GM21717 (cell line): ENCODE measurements around the gene ZNF445.
A peak's percentile ranks its signal among the peaks of the same experiment; 100 is the strongest.
"Not testable (repeated sequence)": the region's sequence is repeated elsewhere in the genome, so short reads cannot be mapped to it uniquely, and the experiment has no call there.

ENCODE experiments used
- ATAC-seq: cut with Tn5 transposase; IDR thresholded peaks from one replicate; pipeline ENCODE4 v1.9.1; 2021; ENCODE audit warnings: mild to moderate bottlenecking, moderate library complexity; ENCODE audit not compliant: unreplicated experiment

ZNF445 gene

GRCh38 chr3:44476963-44477311, 533 bp downstream of the ZNF445 start:
- ATAC-seq, result no peak

- no peak for ATAC-seq
Observed at GRCh38 chr3:44476181-44476611, 1.3 kb downstream of the ZNF445 start.

- ATAC-seq, result not testable (repeated sequence)
Observed at GRCh38 chr3:44474886-44475285, 2.6 kb downstream of the ZNF445 start.

DNA sequence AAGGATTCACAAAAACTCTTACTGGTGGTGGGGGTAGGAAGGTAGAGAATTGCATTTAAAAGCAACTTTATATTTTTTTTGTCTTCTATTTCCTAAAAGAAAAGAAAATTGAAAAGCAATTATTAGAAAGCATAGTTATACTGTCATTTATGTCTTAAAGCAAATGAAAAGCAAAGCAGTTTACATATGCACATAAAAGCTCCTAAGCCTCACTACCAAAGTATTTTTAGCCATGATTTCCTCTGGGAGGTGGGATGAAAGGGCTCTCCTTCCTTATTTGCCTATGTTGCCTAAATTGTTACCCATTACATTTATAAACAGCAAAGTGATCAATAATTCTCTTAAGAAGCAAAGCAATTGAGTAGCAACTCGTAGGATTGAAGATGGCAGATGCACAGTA, 7.0 kb downstream of the ZNF445 start:
- ATAC-seq, result no peak

DNA sequence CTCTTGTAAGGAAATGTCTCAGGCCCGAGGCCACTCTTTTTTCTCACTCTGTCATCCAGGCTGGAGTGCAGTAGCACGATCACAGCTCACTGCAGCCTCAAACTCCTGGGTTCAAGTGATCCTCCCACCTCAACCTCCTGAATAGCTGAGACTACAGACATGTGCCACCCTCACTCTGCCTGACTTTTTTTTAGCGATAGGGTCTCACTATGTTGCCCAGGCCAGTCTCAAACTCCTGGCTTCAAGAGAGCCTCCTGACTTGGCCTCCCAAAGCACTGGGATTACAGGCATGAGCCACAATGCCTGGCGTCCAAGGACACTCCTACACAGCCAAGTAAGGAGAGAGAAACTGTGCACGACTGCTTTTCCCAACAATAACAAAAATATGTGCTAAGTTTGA, 7.6 kb downstream of the ZNF445 start:
- ATAC-seq, result no peak

- no peak for ATAC-seq
Observed at GRCh38 chr3:44468572-44469520, 8.6 kb downstream of the ZNF445 start.

GRCh38 chr3:44468099-44468537, 9.4 kb downstream of the ZNF445 start:
- not testable (repeated sequence) for ATAC-seq

DNA sequence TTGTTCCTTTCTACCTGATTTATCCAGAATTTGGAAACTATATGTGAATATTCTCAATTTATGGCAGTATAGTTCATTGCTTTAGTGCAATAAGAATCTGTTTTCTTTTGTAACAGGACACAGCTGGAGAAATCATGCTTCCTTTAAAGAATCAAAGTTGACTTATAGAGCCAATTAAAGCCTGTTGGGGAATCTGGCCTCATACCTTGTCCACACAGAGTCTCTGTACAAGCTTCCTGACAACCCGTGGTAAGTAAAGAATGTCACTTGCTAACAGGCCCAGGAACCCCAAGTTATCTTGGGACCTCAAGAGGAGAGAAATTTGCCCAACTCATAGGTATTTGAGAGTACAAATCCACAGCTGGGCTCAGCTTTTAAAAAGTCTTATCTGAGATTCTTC, 10.2 kb downstream of the ZNF445 start:
- ATAC-seq, result no peak

GRCh38 chr3:44464920-44465319, 12.6 kb downstream of the ZNF445 start:
- ATAC-seq, result not testable (repeated sequence)

DNA sequence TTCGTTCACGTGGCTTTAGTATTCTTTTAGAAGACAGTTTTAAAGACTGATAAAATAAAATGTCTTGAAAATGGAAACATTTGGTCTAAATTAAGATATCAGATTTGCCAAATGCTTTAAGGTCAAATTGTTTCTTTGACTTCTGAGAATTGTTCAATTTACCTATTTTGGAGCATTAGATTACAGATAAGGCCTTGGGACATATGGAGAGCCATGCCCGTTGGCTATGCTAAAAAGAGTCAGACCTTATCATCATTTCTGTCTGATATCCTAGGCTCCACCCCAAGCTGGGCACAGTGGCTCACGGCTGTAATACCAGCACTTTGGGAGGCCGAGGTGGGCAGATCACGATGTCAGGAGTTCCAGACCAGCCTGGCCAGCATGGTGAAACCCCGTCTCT, 13.0 kb downstream of the ZNF445 start:
- no peak for ATAC-seq

DNA sequence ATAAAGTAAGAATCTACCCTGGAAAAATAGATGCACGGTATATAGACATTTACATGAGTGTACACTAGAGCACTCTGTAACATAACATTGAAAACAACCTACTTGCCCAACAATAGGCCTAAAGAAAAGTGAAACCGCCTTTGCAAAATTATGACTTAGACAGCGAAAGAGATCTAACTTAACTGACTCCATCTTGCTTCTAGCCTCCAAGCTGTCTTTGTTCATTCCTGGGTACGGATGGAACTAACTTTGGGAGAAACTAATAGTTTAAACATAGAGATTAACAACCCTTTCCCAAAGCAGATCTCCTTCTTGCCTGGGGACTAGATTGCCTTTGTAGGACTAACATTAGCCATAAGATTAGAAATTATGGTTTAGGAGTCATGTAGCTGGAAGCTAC, 17.4 kb downstream of the ZNF445 start:
- ATAC-seq, result not testable (repeated sequence)

DNA sequence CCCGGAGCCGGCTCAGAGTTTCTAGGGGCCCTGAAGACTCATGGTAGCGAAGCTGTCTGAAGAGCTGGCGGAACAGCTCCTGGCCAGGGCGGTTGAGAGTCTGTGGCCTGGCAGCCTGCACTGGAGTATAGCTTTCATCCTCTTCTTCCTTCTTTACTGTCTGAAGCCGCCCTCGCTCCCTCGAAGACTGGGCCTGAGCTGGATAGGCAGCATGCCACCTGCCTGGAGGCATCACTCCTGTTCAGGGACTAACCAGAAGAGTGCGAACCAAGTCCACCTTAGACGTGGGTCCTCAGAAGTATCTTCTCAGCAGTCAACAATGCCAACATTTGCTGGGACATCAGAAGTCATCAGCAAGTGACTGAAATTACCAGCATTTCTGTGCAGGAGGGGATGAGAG, 22.2 kb downstream of the ZNF445 start:
- no peak for ATAC-seq

DNA sequence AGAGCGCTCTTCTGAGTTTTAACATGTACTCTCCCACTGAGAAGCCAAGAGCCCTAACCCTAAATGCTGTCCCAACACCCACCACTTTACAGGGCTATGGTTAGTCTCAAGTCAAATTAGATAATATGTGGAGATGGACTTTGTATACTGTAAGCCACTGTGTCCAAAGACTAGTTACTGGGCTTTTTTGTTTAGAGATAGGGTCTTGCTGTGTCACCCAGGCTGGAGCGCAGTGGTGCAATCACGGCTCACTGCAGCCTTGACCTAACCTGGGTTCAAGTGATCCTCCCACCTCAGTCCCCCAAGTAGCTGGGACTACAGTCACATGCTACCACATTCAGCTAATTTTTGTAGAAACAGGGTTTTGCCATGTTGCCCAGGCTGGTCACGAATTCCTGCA, 23.2 kb downstream of the ZNF445 start:
- no peak for ATAC-seq

- no peak for ATAC-seq
Observed at GRCh38 chr3:44451441-44451840, 26.0 kb downstream of the ZNF445 start.

GRCh38 chr3:44446929-44447328, 30.5 kb downstream of the ZNF445 start:
- no peak for ATAC-seq

DNA sequence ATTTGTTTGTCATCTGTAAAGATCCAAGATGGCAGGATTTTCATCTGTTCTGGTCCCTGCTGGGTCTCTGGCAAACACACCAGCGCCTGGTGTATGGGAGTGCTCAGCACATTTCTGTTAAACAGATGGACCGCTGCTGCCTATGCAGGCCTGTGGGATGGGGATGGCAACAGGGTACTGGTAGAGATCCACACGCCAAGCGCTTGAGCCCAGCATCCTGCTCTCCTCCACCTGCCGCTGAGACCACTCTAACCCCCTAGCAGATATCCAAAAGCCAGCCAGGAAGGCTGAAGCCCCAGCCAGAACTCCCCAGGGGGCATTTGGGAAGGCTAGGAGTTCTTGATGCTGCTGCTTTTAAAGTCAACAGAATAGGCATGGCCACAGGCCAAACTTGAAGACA, 31.7 kb downstream of the ZNF445 start:
- ATAC-seq, result no peak

DNA sequence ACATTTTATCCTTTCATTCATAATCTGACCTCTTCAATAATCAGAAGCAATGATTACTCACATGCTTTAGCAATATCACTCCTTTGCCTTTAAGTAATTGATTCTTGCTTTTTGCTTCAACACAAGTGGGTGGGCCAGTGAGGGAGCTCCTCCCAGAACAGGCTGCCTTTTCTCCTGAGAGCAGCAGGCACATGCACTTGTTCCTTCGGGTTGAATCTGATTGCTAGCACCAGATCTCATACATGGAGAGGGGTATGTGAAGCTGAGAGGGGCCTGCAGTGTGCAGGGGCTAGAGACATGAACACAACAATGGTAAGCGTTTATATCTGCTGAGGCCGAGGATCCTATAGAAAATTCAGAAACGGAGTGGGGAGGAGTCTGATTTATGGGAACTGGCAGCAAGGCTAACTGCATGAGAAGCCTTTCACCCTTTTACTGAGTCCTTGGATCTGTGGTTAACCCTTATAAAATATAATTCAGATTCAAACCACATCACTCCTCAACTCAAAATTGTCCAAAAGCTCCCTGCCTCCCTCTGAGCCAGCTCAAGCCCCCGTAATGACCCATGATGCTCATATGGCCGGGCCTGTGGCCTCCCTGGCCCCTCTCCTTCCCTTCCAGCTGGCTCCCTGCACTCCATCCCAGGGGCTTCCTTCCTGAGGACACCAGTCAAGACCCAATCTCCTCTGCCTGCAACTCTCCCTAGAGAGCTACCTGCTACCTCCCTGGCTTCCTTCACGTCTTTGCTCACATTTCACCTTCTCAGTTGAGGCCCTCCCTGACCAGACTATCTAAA, 32.4 kb downstream of the ZNF445 start:
- ATAC-seq, result no peak

GRCh38 chr3:44444437-44444836, 33.0 kb downstream of the ZNF445 start:
- ATAC-seq, result no peak

DNA sequence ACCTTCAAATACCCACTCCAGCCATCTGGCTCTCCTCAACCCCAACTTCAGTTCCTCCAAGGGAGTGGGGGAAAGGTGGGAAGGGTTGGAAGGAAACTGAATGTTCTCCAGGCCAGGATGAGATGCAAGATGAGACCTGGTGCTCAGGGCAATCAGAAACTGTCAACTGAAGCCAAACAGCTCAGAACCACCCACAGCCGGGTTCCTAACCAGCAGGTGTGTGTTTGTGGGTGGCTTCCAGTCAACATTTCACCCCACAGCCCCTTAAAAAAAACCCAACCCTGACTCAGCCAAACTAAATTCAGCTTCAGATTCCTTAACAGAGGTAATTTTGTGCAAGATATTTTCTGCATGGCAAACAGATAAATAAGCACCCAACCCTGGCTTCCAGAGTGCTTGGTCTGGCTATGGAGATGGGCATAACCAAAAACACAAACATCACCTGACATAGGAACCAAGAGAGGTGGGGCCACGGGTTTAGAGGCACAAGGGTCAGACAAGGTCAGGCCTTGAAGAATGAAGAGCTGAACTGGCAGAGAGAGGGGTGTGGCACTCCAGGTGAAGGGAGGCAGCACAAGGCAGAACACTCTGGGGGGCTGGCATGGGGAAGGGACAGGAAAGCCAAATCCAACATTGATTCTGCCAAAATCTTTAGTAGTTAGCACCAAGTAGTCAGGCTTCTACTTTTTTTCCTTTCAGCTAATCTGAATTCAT, 34.7 kb downstream of the ZNF445 start:
- ATAC-seq, result no peak

DNA sequence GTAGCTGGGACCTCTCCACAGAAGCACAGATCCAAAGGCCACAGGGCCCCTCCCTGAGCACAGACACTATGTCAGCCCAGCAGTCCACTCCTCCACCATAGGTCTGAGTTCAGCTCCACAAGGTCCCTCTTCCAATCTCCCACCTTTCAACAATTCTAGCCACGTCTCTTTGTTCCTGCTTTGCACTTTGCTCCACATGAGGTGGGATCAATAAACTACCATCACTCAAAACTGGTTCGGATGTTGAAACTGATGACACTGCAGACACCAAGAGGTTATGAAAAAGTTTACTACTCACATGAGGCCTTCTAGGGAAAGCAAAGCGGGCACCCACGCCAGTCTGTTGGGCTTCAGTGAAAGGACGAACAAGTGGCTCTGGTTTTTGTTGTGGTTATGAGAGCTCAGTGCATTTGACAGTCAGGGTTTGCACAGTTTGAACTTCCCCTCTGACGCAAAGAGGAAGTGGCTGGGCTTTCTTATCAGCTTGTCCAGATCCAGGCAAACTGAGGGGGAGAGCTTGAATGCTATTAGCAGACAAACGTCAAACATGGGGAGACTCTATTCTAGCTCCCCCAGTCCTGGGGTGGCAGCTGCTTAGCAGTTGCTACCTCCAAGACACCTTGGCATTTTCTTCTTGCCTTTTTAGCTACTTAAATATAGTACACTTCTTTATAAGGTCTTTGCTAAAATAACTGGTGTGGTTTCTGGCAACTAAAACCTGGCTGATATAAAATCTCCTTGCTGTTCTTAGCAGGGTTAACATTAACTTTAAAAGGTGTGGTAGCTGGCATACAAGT, 37.8 kb downstream of the ZNF445 start:
- ATAC-seq, result peak; percentile 91
